Inflammatory macrophage (primary cell): ENCODE data around the gene C2orf66.

Experiments
- DNase-seq, 2 donors: peaks; one replicate each; pipeline ENCODE4 v3.0.0-alpha.2; 2020 to 2022

Gene C2orf66

GRCh38 chr2:196758474-196759377, 50.4 kb downstream of the C2orf66 start:
- DNase-seq, result no peak
